GM19099 (cell line): Measurements from ENCODE around the gene OVCA2.

Source experiments
- POLR2A ChIP-seq: IDR thresholded peaks from 3 replicates; pipeline ENCODE4 v1.6.1; 2011; ENCODE audit warnings: low read depth; ENCODE audit not compliant: insufficient read length; ENCODE audit errors: extremely low read depth

Gene OVCA2

GRCh38 chr17:2059547-2060384 lies 17.9 kb downstream of the OVCA2 start:
- no peak for TF ChIP-seq POLR2A

GRCh38 chr17:2060385-2060658 lies 18.5 kb downstream of the OVCA2 start:
- TF ChIP-seq POLR2A: no peak

GRCh38 chr17:2060681-2061440 lies 19.0 kb downstream of the OVCA2 start:
- TF ChIP-seq POLR2A: peak; percentile 24

GRCh38 chr17:2061441-2061958 lies 19.7 kb downstream of the OVCA2 start:
- TF ChIP-seq POLR2A: no peak

- TF ChIP-seq POLR2A: peak; percentile 43
These were observed 20.9 kb downstream of the OVCA2 start for GRCh38 chr17:2062571-2063183.

GRCh38 chr17:2063261-2064146 lies 21.7 kb downstream of the OVCA2 start:
- peak; percentile 14 for TF ChIP-seq POLR2A

DNA sequence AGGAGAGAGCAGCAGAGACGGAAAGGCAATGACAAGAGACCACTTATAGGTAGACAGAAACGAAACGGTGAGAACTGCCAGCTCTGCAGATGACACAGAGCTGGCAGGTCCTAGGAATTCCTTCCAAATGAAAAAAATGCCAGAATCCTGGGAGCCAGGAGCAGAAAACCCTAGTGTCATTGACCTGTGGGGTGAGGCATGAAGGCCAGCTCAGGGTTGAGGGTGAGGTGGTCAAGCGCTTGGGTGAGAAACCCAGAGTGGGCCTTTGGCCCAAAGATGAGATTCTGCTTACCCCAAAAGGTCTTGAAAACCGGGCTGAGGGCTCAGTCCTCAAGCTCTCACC lies 22.3 kb downstream of the OVCA2 start:
- TF ChIP-seq POLR2A: no peak

GRCh38 chr17:2064520-2064971 lies 22.7 kb downstream of the OVCA2 start:
- TF ChIP-seq POLR2A: no peak

- no peak for TF ChIP-seq POLR2A
These were observed 23.4 kb downstream of the OVCA2 start for GRCh38 chr17:2064980-2065785.

DNA sequence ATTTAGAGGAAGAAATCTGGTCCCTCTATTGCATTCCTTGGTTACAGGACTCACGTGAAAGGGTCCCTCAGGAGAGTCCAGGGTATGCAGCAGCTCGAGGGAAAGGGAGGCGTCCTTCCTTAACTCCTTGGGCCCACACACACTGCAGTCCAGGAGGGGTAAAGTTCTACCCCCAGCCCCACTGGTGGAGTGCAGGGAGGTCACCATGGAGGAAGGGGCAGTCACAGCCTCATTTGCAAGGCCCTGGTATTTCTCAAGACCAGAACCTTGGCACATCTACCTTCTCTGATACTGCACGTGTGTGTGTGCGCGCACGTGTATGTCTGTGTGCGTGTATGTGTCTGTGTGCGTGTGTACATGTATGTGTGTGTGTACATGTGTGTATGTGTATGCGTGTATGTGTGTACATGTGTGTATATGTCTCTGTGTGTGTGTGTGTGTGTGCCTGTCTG lies 24.2 kb downstream of the OVCA2 start:
- TF ChIP-seq POLR2A: no peak

DNA sequence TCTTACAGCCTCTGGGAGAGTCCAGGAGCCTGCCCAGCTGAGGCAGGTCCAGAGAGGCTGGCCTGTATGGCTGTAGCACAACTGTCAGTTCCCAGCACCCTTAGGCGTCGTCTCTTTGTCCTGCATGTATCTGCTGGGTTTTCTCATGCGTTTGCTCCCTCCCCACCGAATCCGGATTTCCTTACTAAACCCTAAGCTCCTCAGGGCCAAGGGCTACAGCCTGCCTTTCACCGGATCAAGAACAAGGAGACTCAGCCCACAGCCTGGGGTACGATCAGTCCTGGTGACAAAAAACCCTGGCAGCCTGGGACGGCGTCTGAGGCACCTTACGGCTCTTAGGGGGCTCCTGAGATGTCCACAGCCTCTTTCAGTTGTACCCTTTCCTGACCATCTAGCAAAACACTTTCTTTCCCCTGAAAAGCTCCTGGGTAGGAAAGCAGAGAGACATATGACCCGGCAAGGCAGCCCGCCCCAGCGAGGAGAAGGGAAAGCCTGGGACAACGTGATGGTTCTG lies 25.3 kb downstream of the OVCA2 start:
- no peak for TF ChIP-seq POLR2A

GRCh38 chr17:2067608-2068024 lies 25.8 kb downstream of the OVCA2 start:
- TF ChIP-seq POLR2A: no peak

DNA sequence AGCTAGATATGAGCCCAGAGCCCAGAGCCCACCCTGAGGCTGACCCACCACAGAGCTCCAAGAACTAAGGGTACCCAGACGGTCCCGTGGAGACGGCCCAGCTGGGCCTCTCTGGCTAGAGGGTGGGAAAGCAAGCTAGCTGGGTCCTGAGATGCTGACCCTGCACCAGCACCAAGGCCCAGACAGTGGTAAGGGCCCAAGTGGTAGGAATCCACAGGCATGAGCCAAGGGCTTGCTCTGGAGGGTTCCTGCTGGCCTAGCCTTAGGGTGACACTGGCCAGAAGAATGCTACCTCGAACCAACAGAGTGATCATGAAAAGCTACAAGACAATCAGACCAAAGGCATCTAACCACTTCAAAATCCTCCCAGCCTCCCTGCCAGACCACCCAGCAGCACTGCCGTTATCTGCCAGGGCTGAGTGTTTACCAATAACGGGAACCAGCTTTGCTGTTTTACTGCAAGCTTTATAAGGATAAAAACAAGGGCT lies 26.3 kb downstream of the OVCA2 start:
- no peak for TF ChIP-seq POLR2A
